A549 (cell line): ENCODE data around the gene CX3CR1.

Source experiments
- BHLHE40 ChIP-seq: IDR thresholded peaks from 2 replicates; pipeline ENCODE4 v1.6.1; 2012; ENCODE audit warnings: low read depth, low read length, inconsistent platforms
- CHD4 ChIP-seq: fragments of 200-600 bp; sonication (generic); IDR thresholded peaks from 2 replicates; pipeline ENCODE4 v1.6.1; 2016; ENCODE audit warnings: antibody characterized with exemption, mild to moderate bottlenecking, borderline replicate concordance
- HDAC2 ChIP-seq: fragments of 200-600 bp; sonication (generic); IDR thresholded peaks from 2 replicates; pipeline ENCODE4 v1.6.1; 2016
- HEYL ChIP-seq: fragments of 250-450 bp; sonication (Bioruptor Pico); IDR thresholded peaks from 2 replicates; pipeline ENCODE4 v1.8.0; 2021; ENCODE audit warnings: mild to moderate bottlenecking, moderate library complexity
- MAFK ChIP-seq: fragments of 450-650 bp; IDR thresholded peaks from 2 replicates; pipeline ENCODE4 v1.6.1; 2014; ENCODE audit not compliant: partially characterized antibody
- PHF8 ChIP-seq: fragments of 200-600 bp; sonication (generic); IDR thresholded peaks from 2 replicates; pipeline ENCODE4 v1.6.1; 2016; ENCODE audit warnings: low read depth, mild to moderate bottlenecking, antibody characterized with exemption, moderate library complexity, borderline replicate concordance
- POLR2A ChIP-seq: IDR thresholded peaks from 2 replicates; pipeline ENCODE4 v1.6.1; 2012; ENCODE audit warnings: mild to moderate bottlenecking, low read length
- RCOR1 ChIP-seq: fragments of 150-350 bp; IDR thresholded peaks from 2 replicates; pipeline ENCODE4 v1.6.1; 2014; ENCODE audit warnings: antibody characterized with exemption, low read length, low read depth
- ZFP36 ChIP-seq: fragments of 450-650 bp; IDR thresholded peaks from 2 replicates; pipeline ENCODE4 v1.6.1; 2014; ENCODE audit warnings: borderline replicate concordance; ENCODE audit not compliant: partially characterized antibody

- TF ChIP-seq PHF8 (no peak), POLR2A (no peak), HDAC2 (no peak), ZFP36 (no peak), CHD4 (no peak), BHLHE40 (no peak), MAFK (no peak), HEYL (CRISPR knock-in tag) (no peak), RCOR1 (no peak)
Measured at GRCh38 chr3:39280571-39280970, 735 bp upstream of the CX3CR1 start.
